Measurements from ENCODE around the gene CNDP1.

The CNDP1 gene

DNA sequence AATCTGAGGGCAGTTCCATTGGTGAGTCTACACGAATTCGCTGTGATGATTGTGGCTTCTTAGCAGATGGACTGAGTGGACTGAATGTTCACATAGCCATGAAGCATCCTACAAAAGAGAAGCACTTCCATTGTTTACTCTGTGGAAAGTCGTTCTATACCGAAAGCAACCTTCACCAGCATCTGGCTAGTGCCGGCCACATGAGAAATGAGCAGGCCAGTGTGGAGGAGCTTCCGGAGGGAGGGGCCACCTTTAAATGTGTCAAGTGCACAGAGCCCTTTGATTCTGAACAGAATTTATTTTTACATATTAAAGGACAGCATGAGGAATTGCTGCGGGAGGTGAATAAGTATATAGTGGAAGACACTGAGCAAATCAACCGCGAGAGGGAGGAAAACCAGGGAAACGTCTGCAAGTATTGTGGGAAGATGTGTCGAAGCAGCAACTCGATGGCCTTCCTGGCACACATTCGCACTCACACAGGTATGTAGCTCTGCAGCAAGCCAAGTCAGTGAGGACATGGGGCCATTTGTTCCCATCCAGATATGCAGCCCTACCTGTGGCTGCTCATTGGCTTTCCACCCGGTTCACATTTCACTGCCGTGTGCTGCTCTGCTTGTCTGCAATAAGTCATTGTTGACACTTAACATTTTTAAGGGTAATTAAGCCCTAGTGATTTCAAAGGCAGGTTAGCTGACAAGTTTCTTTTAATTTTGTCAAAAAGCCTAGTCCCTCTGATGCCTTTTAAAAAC lies 101.1 kb downstream of the CNDP1 start:
- no peak for DNase-seq (ENCODE audit: extremely low read depth, insufficient read length)
- Histone ChIP-seq H3K36me3 (ENCODE audit: control insufficient read depth, insufficient read depth, low read length) (peaks cover 3% of the 10 kb centered on the region), H3K27me3 (replicated peaks; ENCODE audit: control insufficient read depth, insufficient read depth, low read length) (no peaks in the 10 kb centered on the region), H3K4me3 (replicated peaks; ENCODE audit: low read depth, low read length) (no peak overlapping the region)
- TF ChIP-seq, protein P1, sequence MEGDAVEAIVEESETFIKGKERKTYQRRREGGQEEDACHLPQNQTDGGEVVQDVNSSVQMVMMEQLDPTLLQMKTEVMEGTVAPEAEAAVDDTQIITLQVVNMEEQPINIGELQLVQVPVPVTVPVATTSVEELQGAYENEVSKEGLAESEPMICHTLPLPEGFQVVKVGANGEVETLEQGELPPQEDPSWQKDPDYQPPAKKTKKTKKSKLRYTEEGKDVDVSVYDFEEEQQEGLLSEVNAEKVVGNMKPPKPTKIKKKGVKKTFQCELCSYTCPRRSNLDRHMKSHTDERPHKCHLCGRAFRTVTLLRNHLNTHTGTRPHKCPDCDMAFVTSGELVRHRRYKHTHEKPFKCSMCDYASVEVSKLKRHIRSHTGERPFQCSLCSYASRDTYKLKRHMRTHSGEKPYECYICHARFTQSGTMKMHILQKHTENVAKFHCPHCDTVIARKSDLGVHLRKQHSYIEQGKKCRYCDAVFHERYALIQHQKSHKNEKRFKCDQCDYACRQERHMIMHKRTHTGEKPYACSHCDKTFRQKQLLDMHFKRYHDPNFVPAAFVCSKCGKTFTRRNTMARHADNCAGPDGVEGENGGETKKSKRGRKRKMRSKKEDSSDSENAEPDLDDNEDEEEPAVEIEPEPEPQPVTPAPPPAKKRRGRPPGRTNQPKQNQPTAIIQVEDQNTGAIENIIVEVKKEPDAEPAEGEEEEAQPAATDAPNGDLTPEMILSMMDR (IDR thresholded peaks at IDR 0.05; ENCODE audit: insufficient read depth, low read length, poor library complexity, severe bottlenecking) = no peak

Measured in GM06990 (cell line).